Activated CD4-positive, alpha-beta T cell treated with anti-CD3 and anti-CD28 coated beads, Interleukin-2, amount 10 ng/mL, durations not matched to agents 24 days and 14 days (primary cell): ENCODE results near the gene WDR74. TPM values are rescaled to one million over a fixed set of nuclear protein-coding genes. Genes with fewer than 3 reads are reported as not detected.
"Not testable (repeated sequence)": the region's sequence is repeated elsewhere in the genome, so short reads cannot be mapped to it uniquely, and the experiment has no call there.

Experiments used
- DNase-seq: peaks from one replicate; pipeline ENCODE4 v3.0.0; 2022
- H3K27ac Mint-ChIP-seq: one replicate; pipeline ENCODE4 v1.8.0; 2022; ENCODE audit warnings: mild to moderate bottlenecking, mixed read lengths
- H3K27me3 Mint-ChIP-seq: one replicate; pipeline ENCODE4 v1.8.0; 2022; ENCODE audit warnings: mixed read lengths
- H3K36me3 Mint-ChIP-seq: one replicate; pipeline ENCODE4 v1.8.0; 2022; ENCODE audit warnings: low read depth, mild to moderate bottlenecking, mixed read lengths
- H3K4me1 Mint-ChIP-seq: one replicate; pipeline ENCODE4 v1.8.0; 2021; ENCODE audit warnings: mixed read lengths
- H3K4me3 Mint-ChIP-seq: one replicate; pipeline ENCODE4 v1.8.0; 2022; ENCODE audit warnings: mild to moderate bottlenecking, moderate library complexity, mixed read lengths
- H3K9me3 Mint-ChIP-seq: one replicate; pipeline ENCODE4 v1.8.0; 2021; ENCODE audit warnings: mixed read lengths
- intact Hi-C: fragments of 100-400 bp; cut with micrococcal nuclease; formaldehyde crosslinking; loops from one replicate; pipeline ENCODE4 v1.15.1; 2023
- total RNA-seq: library from RNA; stranded (reverse); gene quantifications from 2 replicates; pipeline ENCODE4 v1.2.3, GENCODE V29; 2022

The WDR74 gene
- total RNA-seq, 1 donor from 2014 or later, result 145 TPM

DNA sequence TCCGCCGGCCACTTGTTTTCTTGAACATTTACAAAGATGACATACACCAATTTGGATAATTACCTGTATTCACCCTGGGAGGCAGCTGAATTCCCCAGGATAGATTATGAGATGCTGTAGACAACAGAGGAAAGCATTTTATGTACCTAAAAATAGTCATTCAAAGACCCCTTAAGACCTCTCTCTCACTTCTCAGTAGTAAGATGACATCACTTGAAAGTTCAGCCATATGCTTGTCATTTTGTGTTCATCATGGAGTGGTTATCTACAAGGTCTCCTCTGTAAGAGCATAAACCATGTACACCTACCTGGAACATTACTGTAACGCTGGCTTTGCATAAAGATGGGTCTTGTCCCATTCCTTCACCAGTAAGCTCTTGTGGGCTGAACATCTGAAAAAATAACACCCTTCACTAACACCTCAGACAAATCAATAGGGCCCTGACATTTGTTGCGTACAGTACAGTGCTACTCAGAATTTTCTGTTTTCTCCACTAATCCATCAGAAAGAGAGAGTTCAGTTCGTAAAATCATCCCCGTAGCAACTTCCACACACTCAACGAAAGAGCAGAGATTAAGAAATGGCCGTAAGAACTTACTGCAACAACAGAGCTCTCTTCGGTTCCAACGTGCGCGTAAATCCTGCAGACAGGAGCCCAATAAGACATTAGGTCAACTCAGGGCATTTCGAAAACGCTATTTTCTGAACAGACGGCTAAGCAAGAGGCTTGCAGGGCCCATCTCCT, 15.6 kb upstream of the WDR74 start:
- Mint-ChIP-seq H3K9me3 (peaks cover 4% of the 10 kb centered on the region), H3K4me3 (peak overlapping the region; percentile 97), H3K4me1 (peaks cover 54% of the 10 kb centered on the region), H3K27me3 (peaks cover 7% of the 10 kb centered on the region), H3K27ac (peak overlapping the region; percentile 98), H3K36me3 (peaks cover 62% of the 10 kb centered on the region)
- no peak for DNase-seq
- intact Hi-C loops, result loop anchor here (1.0 kb wide), 2 partner anchors 13 to 50 kb away; partner anchors contain the start of gene NXF1

DNA sequence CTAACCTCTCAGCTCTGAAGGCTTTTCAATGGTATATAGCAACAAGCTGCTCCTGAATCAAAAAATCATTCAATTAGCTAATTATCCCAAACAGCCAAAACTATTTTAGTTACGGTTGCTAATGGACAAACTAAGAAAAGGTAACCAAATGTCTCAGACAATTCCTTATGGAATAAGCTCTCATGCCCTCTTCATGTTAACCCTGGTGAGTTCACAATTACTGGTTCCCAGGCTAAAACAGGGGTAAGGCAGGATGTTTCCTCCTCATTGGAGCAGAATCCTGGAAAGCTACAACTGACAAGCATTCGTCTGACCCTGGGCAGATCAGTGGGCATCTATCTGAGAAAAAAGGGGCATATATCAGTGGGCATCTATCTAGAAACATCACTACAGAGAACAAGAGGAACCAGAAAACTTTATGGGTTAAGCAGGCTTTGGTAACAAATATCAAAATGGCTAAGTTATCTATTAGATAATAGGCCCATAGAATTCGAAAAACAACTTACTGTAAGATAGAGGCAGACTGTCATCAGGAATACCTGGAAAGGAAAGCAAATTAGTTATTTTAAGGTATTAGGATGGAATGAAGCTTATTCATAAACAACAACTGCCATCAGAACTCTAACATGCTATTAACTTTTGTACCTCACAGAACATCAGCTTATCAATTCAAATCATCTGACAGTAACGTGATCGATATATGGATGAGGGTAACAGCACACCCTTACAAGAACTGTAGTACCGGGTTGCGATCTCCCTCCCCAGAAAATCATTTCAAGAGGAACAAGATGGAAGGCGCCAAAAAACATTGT, 14.8 kb upstream of the WDR74 start:
- Mint-ChIP-seq H3K27me3 (peaks cover 7% of the 10 kb centered on the region), H3K4me1 (peaks cover 49% of the 10 kb centered on the region), H3K36me3 (peaks cover 58% of the 10 kb centered on the region), H3K27ac (peak overlapping the region; percentile 98), H3K4me3 (peak overlapping the region; percentile 97), H3K9me3 (peaks cover 4% of the 10 kb centered on the region)
- intact Hi-C loops, result no loop called here
- no peak for DNase-seq

GRCh38 chr11:62853279-62853965, 14.0 kb upstream of the WDR74 start:
- H3K27me3 Mint-ChIP-seq, result peaks cover 7% of the 10 kb centered on the region
- no peak for DNase-seq
- peak overlapping the region; percentile 97 for H3K4me3 Mint-ChIP-seq
- H3K36me3 Mint-ChIP-seq, result peaks cover 60% of the 10 kb centered on the region
- H3K4me1 Mint-ChIP-seq, result peaks cover 47% of the 10 kb centered on the region
- intact Hi-C loops, result no loop called here
- peak overlapping the region; percentile 98 for H3K27ac Mint-ChIP-seq
- H3K9me3 Mint-ChIP-seq, result peaks cover 4% of the 10 kb centered on the region

DNA sequence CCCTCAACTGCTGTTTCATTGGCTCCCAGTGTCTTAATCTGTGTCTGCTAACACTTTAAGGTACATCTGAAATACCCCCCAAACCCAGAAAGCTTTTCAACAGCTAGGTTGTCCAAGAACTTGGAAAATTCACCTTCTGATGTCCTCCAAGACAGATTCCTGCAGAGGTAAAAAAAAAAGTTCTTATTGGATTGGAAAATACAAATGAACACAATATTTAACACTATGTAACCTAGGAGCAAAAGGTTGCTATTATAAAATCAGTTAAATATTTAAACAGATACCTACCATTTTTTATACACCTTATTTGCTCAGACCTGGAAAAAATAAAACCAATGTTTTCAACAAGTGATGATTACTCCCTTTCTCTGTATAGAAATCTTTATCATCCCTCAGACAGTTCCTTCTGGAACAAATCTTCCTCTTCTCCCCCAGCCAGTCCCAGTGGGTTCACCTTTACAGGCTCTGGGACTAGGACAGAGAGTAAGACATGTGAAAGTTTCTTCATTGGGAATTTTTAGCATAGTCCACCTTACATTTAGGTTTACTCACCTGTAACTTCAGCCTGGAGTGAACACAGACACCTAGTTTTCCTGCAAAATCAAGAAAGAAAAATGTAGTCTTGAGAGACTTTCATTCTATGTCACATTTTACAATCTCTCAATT, 13.3 kb upstream of the WDR74 start:
- DNase-seq, result no peak
- peaks cover 40% of the 10 kb centered on the region for H3K4me1 Mint-ChIP-seq
- peaks cover 4% of the 10 kb centered on the region for H3K9me3 Mint-ChIP-seq
- peak overlapping the region; percentile 97 for H3K4me3 Mint-ChIP-seq
- peaks cover 10% of the 10 kb centered on the region for H3K27me3 Mint-ChIP-seq
- H3K36me3 Mint-ChIP-seq, result peaks cover 55% of the 10 kb centered on the region
- peak overlapping the region; percentile 98 for H3K27ac Mint-ChIP-seq
- intact Hi-C loops, result no loop called here

DNA sequence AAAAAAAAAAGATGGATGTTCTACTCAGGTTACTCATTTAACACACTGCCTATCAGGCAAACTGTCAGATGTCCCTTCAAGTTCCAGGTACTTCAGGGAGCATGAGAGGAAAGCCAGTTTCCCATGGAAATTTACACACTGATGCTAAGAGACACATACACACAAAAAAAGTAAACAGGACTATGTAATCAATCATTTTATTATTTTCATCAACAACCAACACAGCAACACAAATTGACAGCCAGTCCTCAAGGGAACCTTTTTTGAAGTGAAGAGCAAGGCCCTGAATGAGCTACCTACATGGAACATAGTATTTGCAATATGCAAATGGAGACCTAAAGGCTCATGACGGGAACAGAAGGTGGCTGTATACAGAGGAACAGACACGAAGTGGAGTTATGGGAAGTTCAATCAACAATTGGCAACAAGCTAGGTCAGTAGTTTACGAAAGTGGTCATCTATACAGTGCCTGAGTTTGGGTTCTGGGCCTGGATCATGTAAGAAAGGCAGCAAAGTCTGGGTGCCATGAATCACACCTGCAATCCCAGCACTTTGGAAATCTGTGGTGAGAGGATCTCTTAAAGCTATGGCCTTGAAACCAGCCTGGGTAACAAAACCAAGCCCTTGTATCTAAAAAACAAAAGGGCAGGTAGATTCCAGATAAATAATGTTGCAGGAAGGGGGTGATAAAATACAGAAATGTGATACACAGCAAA, 12.6 kb upstream of the WDR74 start:
- H3K27ac Mint-ChIP-seq, result peak overlapping the region; percentile 63
- peaks cover 4% of the 10 kb centered on the region for H3K9me3 Mint-ChIP-seq
- peaks cover 54% of the 10 kb centered on the region for H3K36me3 Mint-ChIP-seq
- no peak for DNase-seq
- intact Hi-C loops, result no loop called here
- peak overlapping the region; percentile 33 for H3K4me3 Mint-ChIP-seq
- peaks cover 11% of the 10 kb centered on the region for H3K27me3 Mint-ChIP-seq
- H3K4me1 Mint-ChIP-seq, result peaks cover 35% of the 10 kb centered on the region

GRCh38 chr11:62850911-62851806, 11.8 kb upstream of the WDR74 start:
- peaks cover 31% of the 10 kb centered on the region for H3K4me1 Mint-ChIP-seq
- no peak for DNase-seq
- intact Hi-C loops, result no loop called here

DNA sequence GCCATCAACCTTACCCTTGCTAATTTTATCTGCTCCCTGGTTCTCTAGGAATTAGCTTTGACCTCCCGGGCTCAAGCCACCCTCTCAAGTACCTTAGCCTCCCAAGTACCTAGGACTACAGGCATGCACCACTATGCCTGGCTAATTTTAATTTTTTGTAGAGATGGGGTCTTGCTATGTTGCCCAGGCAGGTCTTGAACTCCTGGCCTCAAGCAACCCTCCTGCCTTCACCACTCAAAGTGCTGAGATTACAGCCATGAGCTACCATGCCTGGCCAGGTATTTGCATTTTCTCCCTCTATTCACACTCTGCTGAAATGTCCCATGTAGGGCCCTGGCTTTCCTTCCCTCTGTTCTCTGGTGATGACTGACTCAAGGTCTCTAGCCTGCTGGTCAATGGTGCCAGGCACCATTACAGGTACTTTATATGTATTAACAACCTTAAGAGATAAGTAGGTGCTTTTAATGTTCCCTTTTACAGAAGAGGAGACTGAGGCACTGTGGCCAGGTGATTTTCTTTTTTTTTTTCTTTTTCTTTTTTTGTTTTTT, 8.5 kb upstream of the WDR74 start:
- Mint-ChIP-seq H3K9me3 (no peaks in the 10 kb centered on the region), H3K27ac (no peak overlapping the region), H3K4me3 (no peak overlapping the region), H3K36me3 (peaks cover 21% of the 10 kb centered on the region), H3K27me3 (peaks cover 4% of the 10 kb centered on the region), H3K4me1 (peaks cover 18% of the 10 kb centered on the region)
- intact Hi-C loops, result no loop called here
- no peak for DNase-seq

More at GRCh38 chr11:62850911-62851806, 11.8 kb upstream of the WDR74 start:
- Mint-ChIP-seq H3K27me3 (peaks cover 11% of the 10 kb centered on the region), H3K9me3 (peaks cover 4% of the 10 kb centered on the region), H3K36me3 (peaks cover 54% of the 10 kb centered on the region), H3K27ac (peak overlapping the region; percentile 63), H3K4me3 (peak overlapping the region; percentile 33)

DNA sequence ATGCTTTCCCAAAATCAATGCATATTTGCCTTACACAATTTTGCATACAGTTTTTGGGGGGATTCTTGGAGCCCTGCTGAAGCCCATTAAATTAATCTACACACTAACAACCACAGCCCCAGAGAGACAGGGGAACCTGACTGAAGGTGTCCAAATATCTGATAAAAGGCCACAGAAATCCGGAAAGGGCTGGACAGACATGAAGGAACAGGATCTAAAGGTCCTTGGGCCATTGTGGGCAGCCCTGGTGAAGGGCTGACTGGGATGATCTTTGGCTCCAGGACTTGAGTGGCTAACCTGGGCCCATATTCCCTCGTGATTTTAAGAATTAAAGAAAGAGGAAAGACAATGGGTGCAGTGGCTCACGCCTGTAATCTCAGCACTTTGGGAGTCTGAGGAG, 6.8 kb upstream of the WDR74 start:
- H3K36me3 Mint-ChIP-seq, result peaks cover 6% of the 10 kb centered on the region
- no peak overlapping the region for H3K4me3 Mint-ChIP-seq
- no peak overlapping the region for H3K27ac Mint-ChIP-seq
- H3K27me3 Mint-ChIP-seq, result peaks cover 4% of the 10 kb centered on the region
- no peaks in the 10 kb centered on the region for H3K9me3 Mint-ChIP-seq
- peaks cover 9% of the 10 kb centered on the region for H3K4me1 Mint-ChIP-seq
- DNase-seq, result no peak
- intact Hi-C loops, result no loop called here

- Mint-ChIP-seq H3K27ac (no peak overlapping the region), H3K27me3 (peaks cover 4% of the 10 kb centered on the region), H3K4me1 (peaks cover 18% of the 10 kb centered on the region), H3K9me3 (no peaks in the 10 kb centered on the region), H3K4me3 (no peak overlapping the region), H3K36me3 (peaks cover 6% of the 10 kb centered on the region)
- intact Hi-C loops, result loop anchor here (5.0 kb wide), 3 partner anchors 117 to 287 kb away; partner anchors contain the start of genes C11orf98, CSKMT, HNRNPUL2 and TTC9C
- no peak for DNase-seq
Observed at GRCh38 chr11:62844154-62844553, 4.8 kb upstream of the WDR74 start.

- DNase-seq, result no peak
- H3K9me3 Mint-ChIP-seq, result no peaks in the 10 kb centered on the region
- H3K27me3 Mint-ChIP-seq, result peaks cover 4% of the 10 kb centered on the region
- H3K36me3 Mint-ChIP-seq, result peaks cover 8% of the 10 kb centered on the region
- H3K27ac Mint-ChIP-seq, result no peak overlapping the region
- no peak overlapping the region for H3K4me3 Mint-ChIP-seq
- H3K4me1 Mint-ChIP-seq, result peaks cover 19% of the 10 kb centered on the region
- intact Hi-C loops, result loop anchor here (5.0 kb wide), 3 partner anchors 116 to 286 kb away; partner anchors contain the start of genes C11orf98, CSKMT, HNRNPUL2 and TTC9C
Observed at GRCh38 chr11:62843466-62843865, 4.1 kb upstream of the WDR74 start.

- H3K27me3 Mint-ChIP-seq, H3K36me3 Mint-ChIP-seq, DNase-seq, H3K9me3 Mint-ChIP-seq, H3K4me3 Mint-ChIP-seq, H3K27ac Mint-ChIP-seq: not testable (repeated sequence)
- H3K4me1 Mint-ChIP-seq, result peaks cover 19% of the 10 kb centered on the region
- intact Hi-C loops, result loop anchor here (1.0 to 5.0 kb wide), 4 partner anchors 12 to 286 kb away; partner anchors contain the start of genes C11orf98, CSKMT, HNRNPUL2 and TTC9C
Observed at GRCh38 chr11:62842891-62843290, 3.5 kb upstream of the WDR74 start.
